GM13977 (cell line): ENCODE data around the gene CORO6.

Experiments
- DNase-seq: peaks from one replicate; pipeline ENCODE4 v3.0.0; 2012; ENCODE audit warnings: low spot score
- in situ Hi-C: fragments of 300-500 bp; cut with MboI; formaldehyde crosslinking; loops from one replicate; pipeline ENCODE4 v1.12.0; 2022; ENCODE audit warnings: low sequenced_read_pairs, low pct_unique_long_range_greater_than_20kb, mixed read lengths, inconsistent platforms; ENCODE audit not compliant: unreplicated experiment
- TF ChIP-seq, protein P1 (sequence below): IDR thresholded peaks from 2 replicates; pipeline ENCODE4 v1.5.1; 2012; ENCODE audit warnings: mild to moderate bottlenecking, control low read depth; ENCODE audit not compliant: insufficient read depth; ENCODE audit errors: extremely low read depth, missing control alignments

CORO6 gene

DNA sequence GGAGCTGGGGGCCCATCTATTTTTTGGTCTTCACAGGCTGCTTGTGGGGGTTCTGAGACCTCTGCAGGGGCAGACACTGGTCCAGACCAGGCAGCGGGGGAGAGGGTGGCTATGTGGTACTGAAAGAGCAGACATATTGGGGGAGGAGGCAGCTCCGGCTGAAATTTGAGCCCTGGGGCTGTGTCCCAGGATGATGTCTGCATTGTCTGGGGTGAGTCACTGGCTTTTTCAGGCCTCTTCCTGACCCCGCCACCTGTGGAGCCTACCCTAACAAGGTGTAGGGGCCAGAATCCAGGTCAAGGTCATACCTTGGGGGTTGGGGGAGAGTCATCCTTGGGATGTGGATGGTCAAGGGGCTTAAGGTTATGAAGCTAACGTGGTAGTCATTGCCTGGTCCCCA lies 2.4 kb downstream of the CORO6 start:
- TF ChIP-seq, protein P1, sequence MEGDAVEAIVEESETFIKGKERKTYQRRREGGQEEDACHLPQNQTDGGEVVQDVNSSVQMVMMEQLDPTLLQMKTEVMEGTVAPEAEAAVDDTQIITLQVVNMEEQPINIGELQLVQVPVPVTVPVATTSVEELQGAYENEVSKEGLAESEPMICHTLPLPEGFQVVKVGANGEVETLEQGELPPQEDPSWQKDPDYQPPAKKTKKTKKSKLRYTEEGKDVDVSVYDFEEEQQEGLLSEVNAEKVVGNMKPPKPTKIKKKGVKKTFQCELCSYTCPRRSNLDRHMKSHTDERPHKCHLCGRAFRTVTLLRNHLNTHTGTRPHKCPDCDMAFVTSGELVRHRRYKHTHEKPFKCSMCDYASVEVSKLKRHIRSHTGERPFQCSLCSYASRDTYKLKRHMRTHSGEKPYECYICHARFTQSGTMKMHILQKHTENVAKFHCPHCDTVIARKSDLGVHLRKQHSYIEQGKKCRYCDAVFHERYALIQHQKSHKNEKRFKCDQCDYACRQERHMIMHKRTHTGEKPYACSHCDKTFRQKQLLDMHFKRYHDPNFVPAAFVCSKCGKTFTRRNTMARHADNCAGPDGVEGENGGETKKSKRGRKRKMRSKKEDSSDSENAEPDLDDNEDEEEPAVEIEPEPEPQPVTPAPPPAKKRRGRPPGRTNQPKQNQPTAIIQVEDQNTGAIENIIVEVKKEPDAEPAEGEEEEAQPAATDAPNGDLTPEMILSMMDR, result no peak
- in situ Hi-C loops, result no loop called here
- no peak for DNase-seq

DNA sequence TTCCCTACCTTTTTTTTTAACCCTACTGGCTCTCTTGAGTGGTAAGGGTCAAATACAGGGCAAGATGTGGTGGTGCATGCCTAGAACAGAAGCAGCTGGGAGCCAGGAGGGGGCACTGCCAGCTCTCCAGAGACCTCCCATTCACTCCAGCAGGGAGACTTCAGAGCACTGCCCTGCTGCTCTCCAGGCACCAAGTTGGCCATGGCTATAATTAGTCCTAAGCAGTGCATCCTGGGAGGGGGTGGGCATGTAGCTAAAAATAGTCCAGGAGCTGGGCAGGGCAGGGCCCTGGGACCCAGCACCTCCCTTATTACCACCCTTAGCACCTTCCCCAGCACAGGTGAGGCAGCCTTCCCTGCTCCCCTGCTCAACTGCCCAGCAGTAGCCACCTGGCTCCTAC lies 3.5 kb downstream of the CORO6 start:
- in situ Hi-C loops, result no loop called here
- no peak for DNase-seq
- TF ChIP-seq, protein P1, result peak; percentile 31

DNA sequence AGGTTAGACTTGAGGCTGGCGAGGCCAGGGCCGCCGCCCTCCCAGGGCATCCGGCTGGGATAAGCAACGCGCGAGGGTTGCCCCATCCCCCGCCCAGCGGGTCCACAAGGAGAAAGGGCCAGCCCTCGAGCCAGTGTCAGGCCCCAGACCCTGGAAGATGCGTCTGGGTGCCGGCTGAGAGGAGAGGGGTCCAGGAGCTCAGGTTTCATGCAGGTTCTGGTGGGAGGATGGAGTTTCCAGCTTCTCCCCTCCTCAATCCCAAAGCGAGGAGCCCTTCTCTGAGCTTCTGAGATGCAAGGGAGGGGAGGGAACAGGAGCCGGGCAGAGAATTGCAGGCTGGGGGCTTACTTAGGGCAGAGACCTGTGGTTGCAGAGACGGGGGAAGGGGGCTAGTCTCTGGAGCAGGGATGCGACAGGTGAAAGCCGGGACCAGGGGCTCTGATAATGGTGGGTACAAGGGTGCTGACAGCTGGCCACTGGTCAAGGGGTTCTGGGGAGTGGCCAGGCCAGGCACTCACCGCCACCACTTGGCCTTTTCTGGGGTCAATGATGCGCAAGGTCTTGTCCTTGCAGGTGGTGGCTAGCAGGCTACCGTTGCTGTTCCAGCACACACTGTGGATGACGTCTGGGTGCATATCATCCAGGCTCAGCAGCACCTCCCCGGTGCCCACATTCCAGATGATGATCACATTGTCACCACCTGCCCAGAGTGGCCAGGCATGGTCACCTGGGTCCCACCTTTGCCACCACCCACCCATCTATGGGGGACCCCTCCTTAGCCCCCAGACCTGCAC lies 4.2 kb downstream of the CORO6 start:
- in situ Hi-C loops, result no loop called here
- TF ChIP-seq, protein P1, result peak; percentile 5
- no peak for DNase-seq

DNA sequence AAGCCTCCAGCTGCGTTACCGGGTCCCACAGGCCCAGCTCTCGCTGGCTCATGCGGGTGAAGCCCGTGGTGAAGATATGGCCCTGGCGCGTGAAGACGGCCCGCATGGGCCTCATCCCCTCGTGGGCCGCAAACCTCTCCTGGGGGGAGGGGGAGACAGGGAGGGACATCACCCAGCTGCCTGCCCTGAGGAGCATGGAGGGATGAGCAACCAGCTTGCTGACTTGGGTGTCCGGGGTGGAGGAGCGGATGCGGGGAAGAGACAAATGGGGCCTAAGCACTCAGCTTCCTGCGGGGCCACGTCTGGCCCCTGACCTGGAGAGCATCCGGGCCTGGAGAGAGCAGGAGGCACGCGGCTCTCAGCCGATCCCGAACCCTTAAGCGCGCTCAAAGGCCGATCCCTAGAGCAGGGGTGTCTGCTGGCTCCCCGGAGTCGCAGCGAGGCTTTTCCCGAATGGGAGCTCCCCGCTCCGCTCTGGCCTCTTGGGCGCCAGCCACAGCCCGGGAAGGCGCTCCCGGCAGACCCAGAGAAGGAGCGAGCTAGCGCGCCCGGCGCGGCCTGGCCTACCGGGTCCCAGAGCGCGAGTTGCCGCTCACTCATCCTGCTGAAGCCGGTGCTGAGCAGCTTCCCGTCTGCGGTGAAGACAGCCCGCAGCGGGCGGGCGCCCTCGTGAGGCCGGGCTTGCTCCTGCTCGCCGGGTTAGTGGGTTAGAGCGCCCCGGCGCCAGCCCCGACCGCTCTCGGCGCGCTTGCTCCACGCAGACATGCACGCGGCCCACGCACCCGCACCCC lies 5.0 kb downstream of the CORO6 start:
- TF ChIP-seq, protein P1, result peak; percentile 88
- in situ Hi-C loops, result no loop called here
- peak; percentile 89 for DNase-seq

DNA sequence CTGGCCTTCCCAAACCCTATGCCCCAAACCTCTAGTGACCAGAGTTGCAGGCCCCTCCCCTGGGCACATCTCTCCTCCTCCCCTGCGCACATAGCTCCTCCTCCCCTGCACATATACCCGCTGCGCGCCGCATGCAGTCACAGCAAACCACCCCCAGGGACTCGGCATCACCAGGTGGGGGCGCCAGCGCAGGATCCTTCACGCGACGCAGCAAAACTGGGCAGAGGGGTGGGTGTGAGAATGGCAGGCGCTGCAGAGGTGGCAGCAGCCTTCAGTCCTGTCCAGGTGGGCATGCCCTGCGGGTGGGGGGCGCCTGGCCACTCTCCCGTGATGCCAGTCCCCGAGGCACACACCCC lies 5.6 kb downstream of the CORO6 start:
- TF ChIP-seq, protein P1, result peak; percentile 87
- peak; percentile 94 for DNase-seq
- in situ Hi-C loops, result no loop called here

DNA sequence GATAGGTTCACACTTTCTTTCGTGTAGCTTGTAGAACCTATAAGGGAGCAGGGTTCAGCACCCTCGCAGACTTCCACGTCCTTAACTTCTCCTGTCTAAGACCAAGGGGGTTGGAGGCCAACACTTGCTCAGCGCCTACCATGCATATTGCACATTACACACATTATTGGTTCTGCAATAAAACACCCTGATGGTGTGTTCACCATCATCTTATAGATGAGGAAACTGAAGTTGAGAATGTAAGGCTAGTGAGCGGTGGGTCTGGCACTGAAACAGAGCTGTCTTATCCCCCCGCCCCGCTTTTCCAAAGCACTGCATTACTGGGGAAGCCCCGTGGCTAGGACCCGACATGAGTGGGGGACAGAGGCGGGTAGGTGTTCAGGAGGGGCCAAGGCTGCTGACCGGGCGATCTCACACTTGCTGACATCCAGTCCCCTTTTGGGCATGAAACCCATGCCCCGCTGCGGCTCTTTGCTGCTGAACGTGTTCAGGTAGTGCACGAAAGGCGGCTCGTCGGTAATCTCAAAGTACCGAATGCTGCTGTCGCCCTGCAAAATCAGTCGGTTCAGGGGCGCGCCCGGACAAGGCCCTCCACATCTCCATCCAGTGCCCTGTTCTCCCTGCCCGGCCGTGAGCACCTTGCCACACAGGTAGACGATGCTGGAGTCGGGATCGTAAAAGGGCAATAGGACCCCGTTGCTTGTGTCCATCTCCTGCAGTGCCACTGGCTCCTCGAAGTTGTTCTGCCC lies 6.2 kb downstream of the CORO6 start:
- in situ Hi-C loops, result no loop called here
- DNase-seq, result no peak
- TF ChIP-seq, protein P1, result no peak
